ENCODE measurements around the gene TBC1D23.
A peak's percentile ranks its signal among the peaks of the same experiment; 100 is the strongest.
"Not testable (repeated sequence)": the region's sequence is repeated elsewhere in the genome, so short reads cannot be mapped to it uniquely, and the experiment has no call there.

TBC1D23 gene

DNA sequence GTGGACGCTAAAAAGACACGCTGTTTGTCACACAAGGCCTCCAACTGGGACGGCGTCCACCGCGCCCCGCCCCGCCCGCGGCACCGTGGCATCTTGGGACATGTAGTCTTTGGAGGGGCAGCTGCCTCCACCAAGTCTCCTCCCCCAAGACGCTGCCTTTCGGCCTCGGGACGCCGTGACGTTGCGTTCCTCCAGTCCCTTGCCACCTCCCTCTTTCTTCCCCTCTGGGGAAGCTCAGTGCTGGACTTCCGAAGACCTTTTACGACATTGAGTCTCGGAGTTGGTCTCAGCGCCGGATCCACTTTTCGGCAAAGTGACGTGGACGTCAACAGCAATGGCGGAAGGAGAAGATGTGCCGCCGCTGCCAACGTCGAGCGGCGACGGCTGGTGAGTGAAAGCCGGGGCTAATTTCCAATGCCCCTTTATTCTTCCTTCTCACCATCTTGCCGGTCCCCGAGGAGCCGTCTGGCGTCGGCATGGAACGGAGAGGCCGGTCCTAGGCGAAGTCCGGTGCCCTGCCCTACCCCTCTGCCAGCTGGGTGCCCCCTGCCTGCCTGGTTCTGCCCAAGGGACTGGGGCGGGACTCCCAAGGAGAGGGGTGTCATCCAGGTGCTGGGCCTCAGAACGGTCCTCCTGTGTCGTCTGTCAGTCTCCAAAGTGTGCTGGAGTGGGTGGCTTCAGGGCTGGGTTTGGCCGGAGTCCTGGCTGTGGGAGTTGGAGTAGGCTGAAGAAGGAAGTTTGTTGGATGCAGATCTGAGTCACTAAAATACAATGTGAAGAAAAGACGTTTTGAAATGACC lies at the start of gene TBC1D23:
TSS of gene TBC1D23 (plus strand) at position 308 of the 800 bp plus-strand sequence. CDS start at position 335, 27 bp downstream.
- FAIRE-seq = peak; percentile 93

GRCh38 chr3:100213891-100214573 lies 46.8 kb upstream of the TBC1D23 start:
- no peak for FAIRE-seq

DNA sequence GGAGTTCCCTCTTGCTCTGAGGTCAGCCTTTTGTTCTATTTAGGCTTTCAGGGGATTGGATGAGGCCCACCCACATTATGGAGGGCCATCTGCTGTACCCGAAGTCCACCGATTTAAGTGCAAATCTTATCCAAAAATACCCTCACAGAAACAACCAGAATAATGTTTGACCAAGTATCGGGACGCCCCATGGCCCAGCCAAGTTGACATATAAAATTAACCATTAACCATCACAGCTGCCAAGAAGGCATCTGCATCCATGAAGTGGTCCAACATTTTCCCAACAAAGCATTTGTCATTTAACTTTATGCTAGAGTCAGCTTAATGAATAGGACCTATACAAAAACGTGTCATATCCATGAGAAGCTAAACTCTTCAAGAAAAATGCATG lies 46.2 kb upstream of the TBC1D23 start:
- FAIRE-seq = no peak

DNA sequence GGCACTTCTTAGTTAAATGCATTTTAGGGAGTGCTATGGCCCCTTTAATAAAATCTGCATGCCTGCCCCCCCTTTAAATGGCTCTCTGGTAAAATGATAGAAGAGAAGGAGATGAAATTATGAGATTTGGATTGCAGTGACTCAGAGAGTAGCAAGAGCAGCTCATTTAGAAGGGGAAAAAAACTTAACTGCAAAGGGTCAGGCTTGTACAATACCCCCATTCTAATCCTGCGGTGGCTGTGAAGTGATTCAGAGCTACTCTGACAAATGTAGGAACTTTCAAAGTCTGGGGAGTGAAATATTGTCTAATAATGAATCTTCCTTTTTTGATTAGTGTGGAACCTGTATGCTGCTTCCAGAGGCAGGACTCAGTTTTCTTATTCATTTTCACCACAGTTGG lies 44.1 kb upstream of the TBC1D23 start:
- no peak for FAIRE-seq

GRCh38 chr3:100221159-100221558 lies 39.6 kb upstream of the TBC1D23 start:
- FAIRE-seq = no peak

DNA sequence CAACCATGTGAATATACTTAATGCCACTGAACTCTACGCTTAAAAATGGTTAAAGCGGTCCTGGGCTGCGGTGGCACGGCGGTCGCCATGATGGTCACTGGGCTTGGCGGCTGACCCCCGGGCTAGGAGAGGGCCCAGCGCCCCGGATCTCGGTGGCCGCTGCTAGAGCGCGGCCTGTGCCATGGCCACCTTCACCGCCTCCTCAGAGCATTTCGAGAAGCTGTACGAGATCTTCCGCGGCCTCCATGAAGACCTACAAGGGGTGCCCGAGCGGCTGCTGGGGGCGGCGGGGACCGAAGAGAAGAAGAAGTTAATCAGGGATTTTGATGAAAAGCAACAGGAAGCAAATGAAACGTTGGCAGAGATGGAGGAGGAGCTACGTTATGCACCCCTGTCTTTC lies 35.6 kb upstream of the TBC1D23 start:
- FAIRE-seq = no peak

- FAIRE-seq = no peak
Measured at GRCh38 chr3:100225883-100226282, 34.9 kb upstream of the TBC1D23 start.

GRCh38 chr3:100226712-100227429 lies 33.9 kb upstream of the TBC1D23 start:
- FAIRE-seq = no peak

GRCh38 chr3:100227511-100227921 lies 33.3 kb upstream of the TBC1D23 start:
- FAIRE-seq = no peak

DNA sequence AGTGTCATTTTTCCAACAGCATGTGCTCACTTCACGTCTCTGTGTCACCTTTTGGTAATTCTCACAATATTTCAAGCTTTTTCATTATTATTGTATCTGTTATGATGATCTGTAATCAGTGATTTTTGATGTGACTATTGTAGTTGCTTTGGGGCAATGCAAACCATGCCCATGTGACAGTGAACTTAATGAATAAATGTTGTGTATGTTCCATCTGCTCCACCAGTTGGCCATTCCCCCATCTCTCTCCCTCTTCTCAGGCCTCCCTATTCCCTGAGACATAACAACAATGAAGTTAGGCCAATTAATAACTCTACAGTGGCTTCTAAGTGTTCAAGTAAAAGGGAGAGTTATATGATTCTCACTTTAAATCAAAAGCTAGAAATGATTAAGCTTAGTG lies 32.5 kb upstream of the TBC1D23 start:
- no peak for FAIRE-seq

- not testable (repeated sequence) for FAIRE-seq
Measured at GRCh38 chr3:100229188-100229587, 31.6 kb upstream of the TBC1D23 start.

GRCh38 chr3:100230710-100231109 lies 30.1 kb upstream of the TBC1D23 start:
- no peak for FAIRE-seq

GRCh38 chr3:100231668-100232067 lies 29.1 kb upstream of the TBC1D23 start:
- FAIRE-seq = no peak

- FAIRE-seq = no peak
Measured at GRCh38 chr3:100234364-100234763, 26.4 kb upstream of the TBC1D23 start.

DNA sequence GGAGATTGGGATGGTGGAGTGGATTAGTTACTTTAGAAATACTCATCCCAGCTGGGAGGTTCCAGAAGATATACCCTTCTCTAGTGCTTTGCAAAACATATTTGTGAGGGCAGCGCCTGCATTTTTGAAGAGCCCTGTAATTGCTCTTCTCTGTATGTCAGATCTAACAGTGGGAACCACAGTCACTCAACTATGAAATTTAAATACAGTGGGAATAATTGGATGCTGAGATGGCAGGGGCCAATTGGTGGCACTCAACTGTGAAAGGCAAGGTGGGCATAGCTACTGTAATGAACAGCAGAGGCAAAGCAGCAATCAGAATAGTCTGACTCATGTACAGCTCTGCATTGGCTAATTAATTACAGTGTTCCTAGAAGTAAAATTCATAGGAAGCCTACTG lies 22.2 kb upstream of the TBC1D23 start:
- FAIRE-seq = no peak

DNA sequence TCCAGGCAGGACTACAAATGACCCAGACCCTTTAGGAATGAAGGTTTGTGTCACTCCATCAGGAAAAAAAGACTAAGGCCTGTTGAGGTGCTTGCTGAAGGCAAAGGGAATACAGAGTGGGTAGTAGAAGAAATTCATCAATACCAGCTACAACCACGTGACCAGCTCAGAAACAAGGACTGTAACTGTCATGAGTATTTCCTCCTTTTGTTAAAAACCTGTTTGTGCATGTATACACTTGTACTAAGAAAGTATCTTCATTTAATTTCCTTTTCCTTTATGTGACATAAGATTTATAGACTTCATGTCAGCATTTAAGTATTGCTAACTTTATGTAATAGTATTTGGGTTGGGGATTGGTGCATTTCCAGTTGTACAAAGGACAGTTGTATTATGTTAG lies 18.3 kb upstream of the TBC1D23 start:
- not testable (repeated sequence) for FAIRE-seq

- FAIRE-seq = no peak
Measured at GRCh38 chr3:100244264-100244663, 16.5 kb upstream of the TBC1D23 start.

- no peak for FAIRE-seq
Measured at GRCh38 chr3:100245136-100245535, 15.7 kb upstream of the TBC1D23 start.

DNA sequence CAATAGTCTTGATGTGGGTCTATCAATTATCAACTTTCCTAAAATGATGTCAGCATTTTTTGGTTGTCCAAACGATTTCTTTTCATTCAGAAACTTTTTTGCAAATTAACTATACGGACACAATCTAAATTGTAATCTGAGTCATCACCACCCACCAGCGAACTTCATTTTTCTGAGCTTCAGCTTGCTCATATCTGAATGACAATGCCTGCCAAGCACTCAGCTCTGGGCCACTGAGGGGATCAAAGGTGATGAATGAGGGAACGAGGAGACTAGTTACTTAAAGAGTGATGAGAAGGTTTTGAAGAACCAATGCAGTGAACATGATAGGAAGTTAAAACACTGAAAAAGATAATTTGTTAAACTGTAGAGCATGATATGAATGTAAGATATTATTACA lies 14.9 kb upstream of the TBC1D23 start:
- no peak for FAIRE-seq

GRCh38 chr3:100246999-100247398 lies 13.8 kb upstream of the TBC1D23 start:
- FAIRE-seq = no peak

- FAIRE-seq = no peak
Measured at GRCh38 chr3:100252001-100252400, 8.8 kb upstream of the TBC1D23 start.

- peak; percentile 74 for FAIRE-seq
Measured at GRCh38 chr3:100254168-100254777, 6.5 kb upstream of the TBC1D23 start.

- no peak for FAIRE-seq
Measured at GRCh38 chr3:100256731-100257151, 4.1 kb upstream of the TBC1D23 start.

Data from islet of Langerhans (tissue), 1 donor.